Suprapubic skin (tissue), 4 donors: ENCODE results near the gene C16orf92. TPM values are rescaled to one million over a fixed set of nuclear protein-coding genes. Genes with fewer than 3 reads are reported as not detected.

Experiments
- DNase-seq, 2 donors: peaks; one replicate each; pipeline ENCODE4 v3.0.0-alpha.2; 2019; ENCODE audit warnings: low spot score in 2 of 2
- H3K27ac ChIP-seq: fragments of 200-600 bp; sonication (generic); one replicate; pipeline ENCODE4 v1.5.1; 2019
- H3K27me3 ChIP-seq: fragments of 200-600 bp; sonication (generic); one replicate; pipeline ENCODE4 v1.5.1; 2019
- H3K36me3 ChIP-seq: fragments of 200-600 bp; sonication (generic); one replicate; pipeline ENCODE4 v1.5.1; 2019
- H3K4me1 ChIP-seq: fragments of 200-600 bp; sonication (generic); one replicate; pipeline ENCODE4 v1.5.1; 2019
- H3K4me3 ChIP-seq: fragments of 200-600 bp; sonication (generic); one replicate; pipeline ENCODE4 v1.5.1; 2019; ENCODE audit warnings: mild to moderate bottlenecking
- H3K9me3 ChIP-seq: fragments of 200-600 bp; sonication (generic); one replicate; pipeline ENCODE4 v1.5.1; 2019
- CTCF ChIP-seq, 2 donors: fragments of 200-600 bp in 1 of 2; fragments of 450-650 bp in 1 of 2; sonication (generic) in 1 of 2; IDR thresholded peaks; one replicate each; pipeline ENCODE4 v1.5.1; 2016 to 2019; ENCODE audit warnings: antibody characterized with exemption in 2 of 2, mild to moderate bottlenecking in 1 of 2, moderate library complexity in 1 of 2
- EP300 ChIP-seq: sonication (generic); formaldehyde crosslinking; IDR thresholded peaks from one replicate; pipeline ENCODE4 v1.6.1; 2017; ENCODE audit warnings: antibody characterized with exemption
- POLR2A ChIP-seq, 2 donors: fragments of 450-650 bp; IDR thresholded peaks; one replicate each; pipeline ENCODE4 v1.6.1; 2017; ENCODE audit warnings: antibody characterized with exemption in 2 of 2, mild to moderate bottlenecking in 2 of 2, moderate library complexity in 2 of 2
- POLR2AphosphoS5 ChIP-seq, 3 donors: sonication (generic); formaldehyde crosslinking; IDR thresholded peaks; one replicate each; pipeline ENCODE4 v1.6.1; 2017; ENCODE audit warnings: antibody characterized with exemption in 3 of 3
- WGBS: methylation state at CpG from one replicate; pipeline ENCODE4 v1.1.5; 2018; 5-methylcytosine and 5-hydroxymethylcytosine counted together
- total RNA-seq, 4 donors: library from RNA; depleted of rRNA; stranded (reverse); fragments of >200 nt; gene quantifications; one replicate each; pipeline ENCODE4 v1.1.0, GENCODE V29; 2016

C16orf92 gene
- total RNA-seq, 4 donors from 2014 or later, result not detected

- no peak for DNase-seq
- H3K27me3 ChIP-seq, result no peaks in the 10 kb centered on the region
- no peaks in the 10 kb centered on the region for H3K9me3 ChIP-seq
- peak overlapping the region; percentile 96 for H3K4me3 ChIP-seq
- no peak for TF ChIP-seq POLR2AphosphoS5 (IDR thresholded peaks at IDR 0.05)
- TF ChIP-seq POLR2A (IDR thresholded peaks at IDR 0.05), result no peak
- no peak for TF ChIP-seq CTCF (IDR thresholded peaks at IDR 0.05)
- TF ChIP-seq EP300, result no peak
- H3K36me3 ChIP-seq, result peaks cover 52% of the 10 kb centered on the region
- WGBS, result 74% methylated on average over 9 of the region's 9 CpGs
- peak overlapping the region; percentile 46 for H3K27ac ChIP-seq
- H3K4me1 ChIP-seq, result peaks cover 47% of the 10 kb centered on the region
These were observed 45.8 kb upstream of the C16orf92 start for GRCh38 chr16:29977063-29977825.

GRCh38 chr16:29978081-29978480, 44.9 kb upstream of the C16orf92 start:
- Histone ChIP-seq H3K27me3 (no peaks in the 10 kb centered on the region), H3K9me3 (no peaks in the 10 kb centered on the region), H3K4me3 (no peak overlapping the region), H3K36me3 (peaks cover 61% of the 10 kb centered on the region), H3K27ac (peak overlapping the region; percentile 46), H3K4me1 (peaks cover 44% of the 10 kb centered on the region)
- 92% methylated on average over 6 of the region's 9 CpGs for WGBS
- TF ChIP-seq CTCF (IDR thresholded peaks at IDR 0.05) (no peak), POLR2AphosphoS5 (IDR thresholded peaks at IDR 0.05) (no peak), POLR2A (IDR thresholded peaks at IDR 0.05) (no peak)
- no peak for DNase-seq

- no peak for DNase-seq
These were observed 44.3 kb upstream of the C16orf92 start for GRCh38 chr16:29978564-29979270.

GRCh38 chr16:29982560-29983419, 40.2 kb upstream of the C16orf92 start:
- DNase-seq, result peak in 1 of 2 donors; percentile 59
- Histone ChIP-seq H3K4me1 (peaks cover 6% of the 10 kb centered on the region), H3K9me3 (no peaks in the 10 kb centered on the region), H3K4me3 (no peak overlapping the region), H3K27me3 (no peaks in the 10 kb centered on the region), H3K27ac (no peak overlapping the region), H3K36me3 (peaks cover 100% of the 10 kb centered on the region)
- TF ChIP-seq CTCF (IDR thresholded peaks at IDR 0.05), result no peak
- no peak for TF ChIP-seq POLR2A (IDR thresholded peaks at IDR 0.05)
- TF ChIP-seq EP300, result no peak
- TF ChIP-seq POLR2AphosphoS5 (IDR thresholded peaks at IDR 0.05), result no peak
- 84% methylated on average over 17 of the region's 24 CpGs for WGBS

More at GRCh38 chr16:29978564-29979270, 44.3 kb upstream of the C16orf92 start:
- no peak overlapping the region for H3K27ac ChIP-seq
- no peaks in the 10 kb centered on the region for H3K9me3 ChIP-seq
- TF ChIP-seq POLR2AphosphoS5 (IDR thresholded peaks at IDR 0.05) (no peak), CTCF (IDR thresholded peaks at IDR 0.05) (no peak), POLR2A (IDR thresholded peaks at IDR 0.05) (no peak), EP300 (no peak)
- peaks cover 41% of the 10 kb centered on the region for H3K4me1 ChIP-seq
- H3K27me3 ChIP-seq, result no peaks in the 10 kb centered on the region
- H3K4me3 ChIP-seq, result no peak overlapping the region
- peaks cover 67% of the 10 kb centered on the region for H3K36me3 ChIP-seq
- 93% methylated on average over 9 of the region's 9 CpGs for WGBS
